SK-N-DZ (cell line): Measurements from ENCODE around the gene TMEM269. TPM values are rescaled to one million over a fixed set of nuclear protein-coding genes. Genes with fewer than 3 reads are reported as not detected.

ENCODE experiments used
- DNase-seq: peaks from one replicate; pipeline ENCODE4 v3.0.0-alpha.2; 2015; ENCODE audit warnings: low spot score
- polyA plus RNA-seq, 2 experiments: library from polyadenylated mRNA; depleted of rRNA; stranded (reverse); fragments of >200 nt; gene quantifications; 2 replicates each; pipeline ENCODE4 v1.2.3, GENCODE V29; 2014

Gene TMEM269
- 0.10 and 0.29 TPM in 2 replicates for polyA plus RNA-seq (2014; cell fraction: cytosol; rRNA removed)
- 0.65 and 0.89 TPM in 2 replicates for polyA plus RNA-seq (2014; cell fraction: nucleus; rRNA removed)

GRCh38 chr1:42784946-42785693 is at the start of gene TMEM269:
TSS of gene TMEM269 (plus strand) at chr1:42784991. CDS start at chr1:42789894, 4,903 bp downstream.
- DNase-seq = no peak

GRCh38 chr1:42735056-42735455 is 49.7 kb upstream of the TMEM269 start:
- no peak for DNase-seq

GRCh38 chr1:42735477-42736105 is 49.2 kb upstream of the TMEM269 start:
- DNase-seq = no peak

- no peak for DNase-seq
Observed at GRCh38 chr1:42736152-42736551, 48.6 kb upstream of the TMEM269 start.

GRCh38 chr1:42736571-42737200 is 48.1 kb upstream of the TMEM269 start:
- DNase-seq = no peak

- DNase-seq = no peak
Observed at GRCh38 chr1:42737257-42737656, 47.5 kb upstream of the TMEM269 start.

- no peak for DNase-seq
Observed at GRCh38 chr1:42737986-42738677, 46.7 kb upstream of the TMEM269 start.

- DNase-seq = no peak
Observed at GRCh38 chr1:42738678-42739226, 46.0 kb upstream of the TMEM269 start.

- peak; percentile 62 for DNase-seq
Observed at GRCh38 chr1:42739753-42740700, 44.8 kb upstream of the TMEM269 start, which contains the start of gene CLDN19. TSS of gene CLDN19 (minus strand) at chr1:42740236. CDS start at chr1:42740063, 173 bp downstream.

GRCh38 chr1:42740851-42741580 is 43.8 kb upstream of the TMEM269 start:
- no peak for DNase-seq

- DNase-seq = no peak
Observed at GRCh38 chr1:42741706-42742105, 43.1 kb upstream of the TMEM269 start.

- DNase-seq = no peak
Observed at GRCh38 chr1:42742141-42742540, 42.6 kb upstream of the TMEM269 start.

GRCh38 chr1:42742617-42743316 is 42.0 kb upstream of the TMEM269 start:
- DNase-seq = no peak

GRCh38 chr1:42743317-42744147 is 41.3 kb upstream of the TMEM269 start:
- no peak for DNase-seq

- DNase-seq = no peak
Observed at GRCh38 chr1:42744148-42744413, 40.7 kb upstream of the TMEM269 start.

- no peak for DNase-seq
Observed at GRCh38 chr1:42745851-42746250, 38.9 kb upstream of the TMEM269 start.

- DNase-seq = no peak
Observed at GRCh38 chr1:42746436-42747105, 38.2 kb upstream of the TMEM269 start.

GRCh38 chr1:42747125-42747524 is 37.7 kb upstream of the TMEM269 start:
- peak; percentile 26 for DNase-seq
